NCI-H345 treated with DMSO at 0.1 percent for 48 hours (cell line): ENCODE data around the gene PHAX.
"Not testable (repeated sequence)": the region's sequence is repeated elsewhere in the genome, so short reads cannot be mapped to it uniquely, and the experiment has no call there.

Experiments
- DNase-seq: peaks from one replicate; lab custom pipeline; 2025; ENCODE audit not compliant: unreplicated experiment; lab: John Stamatoyannopoulos, UW

Gene PHAX

GRCh38 chr5:126603402-126603991 lies 2.8 kb downstream of the PHAX start:
- no peak for DNase-seq

GRCh38 chr5:126605525-126605924 lies 4.8 kb downstream of the PHAX start:
- no peak for DNase-seq

GRCh38 chr5:126610160-126610559 lies 9.4 kb downstream of the PHAX start:
- DNase-seq: no peak

GRCh38 chr5:126610616-126611015 lies 9.9 kb downstream of the PHAX start:
- DNase-seq: no peak

DNA sequence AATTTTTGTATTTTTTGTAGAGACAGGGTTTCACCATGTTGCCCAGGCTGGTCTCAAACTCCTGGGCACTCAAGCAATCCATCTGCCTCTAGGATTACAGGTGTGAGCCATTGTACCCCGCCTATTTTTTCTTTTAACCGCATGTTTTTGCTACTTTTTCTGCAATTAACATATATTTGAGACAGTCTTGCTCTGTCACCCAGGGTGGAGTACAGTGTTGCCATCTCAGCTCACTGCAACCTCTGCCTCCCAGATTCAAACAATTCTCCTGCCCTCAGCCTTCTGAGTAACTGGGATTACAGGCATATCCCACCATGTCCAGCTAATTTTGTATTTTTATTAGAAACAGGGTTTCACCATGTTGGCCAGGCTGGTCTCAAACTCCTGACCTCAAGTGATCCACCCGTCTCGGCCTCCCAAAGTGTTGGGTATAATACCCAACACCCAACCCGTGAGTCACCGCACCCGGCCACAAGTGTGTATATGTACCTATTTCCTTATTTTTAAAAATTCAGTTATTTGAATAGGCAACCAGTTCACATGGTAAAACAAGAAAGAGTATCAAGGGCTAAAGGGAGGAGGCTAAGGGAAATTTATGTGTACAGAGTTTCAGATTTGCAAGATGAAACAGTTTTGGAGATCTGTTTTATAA lies 13.3 kb downstream of the PHAX start:
- no peak for DNase-seq

- DNase-seq: no peak
Measured at GRCh38 chr5:126615286-126615685, 14.5 kb downstream of the PHAX start.

GRCh38 chr5:126617603-126618002 lies 16.9 kb downstream of the PHAX start:
- DNase-seq: not testable (repeated sequence)

- DNase-seq: no peak
Measured at GRCh38 chr5:126619781-126620180, 19.0 kb downstream of the PHAX start.

DNA sequence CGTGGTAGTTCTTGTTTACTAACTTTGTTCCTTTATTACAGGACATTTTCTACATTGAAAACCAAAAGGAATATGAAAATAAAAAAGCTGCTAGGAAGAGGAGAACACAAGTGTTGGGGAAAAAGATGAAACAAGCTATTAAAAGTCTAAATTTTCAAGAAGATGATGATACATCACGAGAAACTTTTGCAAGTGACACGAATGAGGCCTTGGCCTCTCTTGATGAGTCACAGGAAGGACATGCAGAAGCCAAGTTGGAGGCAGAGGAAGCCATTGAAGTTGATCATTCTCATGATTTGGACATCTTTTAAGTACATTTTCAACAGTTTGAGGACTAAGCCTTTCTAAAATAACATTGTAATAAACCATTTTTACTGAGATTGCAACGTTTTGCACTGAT lies 23.8 kb downstream of the PHAX start:
- no peak for DNase-seq

DNA sequence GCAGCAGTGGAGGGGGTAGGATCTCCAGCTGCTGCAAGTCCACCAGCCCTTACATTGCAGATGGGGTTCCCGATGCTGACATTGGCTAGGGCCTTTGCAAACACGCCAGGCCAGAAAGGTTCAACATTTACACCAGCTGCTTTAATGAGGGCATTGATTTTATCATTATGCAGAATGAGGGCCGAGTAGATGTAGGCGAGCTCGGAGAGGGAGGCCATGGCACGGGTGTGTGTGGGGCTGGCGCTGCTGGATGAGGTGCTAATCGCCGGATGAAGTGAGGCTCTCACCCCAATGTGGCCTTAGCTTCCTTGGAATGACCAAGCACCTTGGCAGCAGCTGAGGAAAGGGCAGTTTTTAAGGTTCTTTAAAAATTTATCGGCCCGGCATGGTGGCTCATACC lies 27.4 kb downstream of the PHAX start:
- DNase-seq: no peak

DNA sequence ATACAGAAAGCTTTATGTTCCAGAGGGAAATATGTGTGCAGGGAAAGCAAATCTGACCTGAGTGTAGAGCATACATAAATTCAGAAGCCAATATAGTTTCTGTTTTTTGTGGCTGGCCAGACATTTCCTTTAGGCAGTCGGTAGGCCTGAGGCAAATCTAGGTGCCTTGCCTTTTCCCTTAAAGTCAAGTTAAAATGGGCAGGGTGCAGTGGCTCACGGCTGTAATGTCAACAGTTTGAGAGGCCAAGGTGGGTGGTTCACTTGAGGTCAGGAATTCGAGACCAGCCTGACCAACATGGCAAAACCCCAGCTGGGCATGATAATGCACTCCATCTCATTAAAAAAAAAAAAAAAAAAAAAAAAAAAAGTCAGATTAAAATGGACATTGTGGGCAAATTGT lies 31.2 kb downstream of the PHAX start:
- DNase-seq: no peak

- no peak for DNase-seq
Measured at GRCh38 chr5:126633552-126633951, 32.8 kb downstream of the PHAX start.

DNA sequence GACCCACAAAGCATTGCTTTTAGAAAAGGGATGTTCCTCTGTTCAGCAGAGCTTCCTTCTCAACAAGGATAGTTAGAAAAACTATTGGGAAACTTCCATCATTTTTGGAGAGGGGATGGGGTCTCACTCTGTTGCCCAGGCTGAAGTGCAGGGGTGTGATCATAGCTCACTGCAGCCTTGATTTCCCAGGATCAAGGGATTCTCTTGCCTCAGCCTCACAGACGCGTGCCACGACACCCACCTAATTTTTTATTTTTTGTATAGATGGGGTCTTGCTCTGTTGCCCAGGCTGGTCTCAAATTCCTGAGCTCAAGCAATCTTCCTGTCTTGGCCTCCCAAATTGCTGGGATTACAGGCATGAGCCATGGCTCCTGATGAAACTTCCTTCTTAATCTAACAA lies 34.8 kb downstream of the PHAX start:
- no peak for DNase-seq

DNA sequence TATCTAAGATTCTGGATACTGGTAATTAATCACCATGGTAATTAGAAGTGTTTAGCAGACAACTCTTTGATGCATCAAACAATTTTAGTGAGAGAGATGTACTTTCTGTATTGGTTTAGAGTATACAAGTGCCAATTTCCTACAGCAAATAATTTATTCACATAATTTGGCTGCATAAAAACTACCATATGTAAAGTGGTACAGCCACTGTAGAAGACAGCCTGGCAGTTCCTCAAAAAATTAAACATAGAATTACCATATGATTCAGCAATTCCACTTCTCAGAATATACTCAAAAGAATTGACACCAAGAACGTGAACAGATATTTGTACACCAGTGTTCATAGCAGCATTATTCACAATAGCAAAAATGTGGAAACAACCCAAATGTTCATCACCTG lies 36.2 kb downstream of the PHAX start:
- DNase-seq: no peak

DNA sequence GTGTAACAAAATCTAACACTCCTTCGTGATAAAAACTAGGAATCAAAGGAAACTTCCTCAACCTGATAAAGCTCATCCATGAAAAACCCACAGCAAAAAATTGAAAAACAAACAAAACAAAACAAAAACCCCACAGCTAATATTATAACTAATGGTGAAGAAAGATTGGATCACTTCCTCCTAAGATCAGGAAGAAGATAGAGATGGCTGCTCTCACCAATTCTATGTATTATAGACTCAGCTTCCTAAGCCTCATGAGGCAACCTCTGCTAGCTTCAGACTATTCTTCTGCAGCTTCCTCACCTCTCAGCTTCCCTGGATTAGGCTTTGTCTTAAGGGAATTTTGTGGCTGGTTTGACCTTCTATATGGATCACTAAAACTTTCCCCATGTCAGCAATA lies 40.1 kb downstream of the PHAX start:
- DNase-seq: no peak

GRCh38 chr5:126641387-126641786 lies 40.6 kb downstream of the PHAX start:
- DNase-seq: no peak

- no peak for DNase-seq
Measured at GRCh38 chr5:126645132-126645531, 44.4 kb downstream of the PHAX start.

DNA sequence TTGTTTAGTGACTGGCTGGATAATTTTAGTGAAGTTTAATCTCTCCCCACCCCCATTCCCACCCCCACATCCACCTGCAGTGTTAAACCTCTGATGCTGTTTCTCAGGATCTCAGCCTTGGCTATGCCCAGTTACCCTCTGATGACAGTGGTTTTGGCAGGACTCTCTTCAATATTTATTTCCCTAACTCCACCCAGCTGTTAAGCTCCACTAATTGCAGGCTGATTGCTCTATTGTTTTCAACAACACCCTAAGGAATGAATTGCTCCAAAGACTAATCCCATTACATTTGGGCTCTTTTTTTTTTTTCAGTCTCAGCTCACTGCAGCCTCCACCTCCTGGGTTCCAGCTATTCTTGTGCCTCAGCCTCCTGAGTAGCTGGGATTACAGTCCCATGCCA lies 46.3 kb downstream of the PHAX start:
- no peak for DNase-seq

DNA sequence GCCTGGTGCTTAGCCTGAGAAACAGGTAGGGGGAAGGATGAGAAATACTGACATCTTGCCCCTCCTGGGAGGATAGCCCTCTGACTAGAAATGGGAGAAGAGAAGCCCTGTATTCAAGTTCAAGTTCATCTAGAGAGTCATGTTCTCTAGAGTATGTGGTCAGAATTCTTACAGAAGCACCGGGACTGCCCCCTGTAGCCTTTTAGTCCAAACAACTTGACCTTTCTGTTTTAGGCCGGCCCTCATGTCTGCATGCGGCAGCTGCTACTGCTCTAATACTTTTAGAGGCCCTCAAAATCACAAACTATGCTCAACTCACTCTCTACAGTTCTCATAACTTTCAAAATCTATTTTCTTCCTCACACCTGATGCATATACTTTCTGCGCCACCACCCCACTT lies 47.7 kb downstream of the PHAX start:
- DNase-seq: no peak

DNA sequence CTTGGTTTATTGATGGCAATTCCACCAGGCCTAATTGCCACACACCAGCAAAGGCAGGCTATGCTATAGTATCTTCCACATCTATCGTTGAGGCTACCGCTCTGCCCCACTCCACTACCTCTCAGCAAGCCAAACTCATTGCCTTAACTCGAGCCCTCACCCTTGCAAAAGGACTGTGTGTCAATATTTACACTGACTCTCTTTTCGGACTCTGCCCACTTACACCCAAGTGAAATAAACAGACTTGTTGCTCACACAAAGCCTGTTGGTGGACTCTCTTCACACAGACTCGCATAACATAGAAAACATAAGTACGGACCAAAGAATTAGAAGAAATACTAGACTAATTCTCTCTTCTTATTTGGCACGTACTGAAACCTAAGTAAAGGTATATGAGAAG lies 48.3 kb downstream of the PHAX start:
- peak; percentile 4 for DNase-seq

- not testable (repeated sequence) for DNase-seq
Measured at GRCh38 chr5:126649709-126650108, 49.0 kb downstream of the PHAX start.

GRCh38 chr5:126650463-126650862 lies 49.7 kb downstream of the PHAX start:
- no peak for DNase-seq

DNA sequence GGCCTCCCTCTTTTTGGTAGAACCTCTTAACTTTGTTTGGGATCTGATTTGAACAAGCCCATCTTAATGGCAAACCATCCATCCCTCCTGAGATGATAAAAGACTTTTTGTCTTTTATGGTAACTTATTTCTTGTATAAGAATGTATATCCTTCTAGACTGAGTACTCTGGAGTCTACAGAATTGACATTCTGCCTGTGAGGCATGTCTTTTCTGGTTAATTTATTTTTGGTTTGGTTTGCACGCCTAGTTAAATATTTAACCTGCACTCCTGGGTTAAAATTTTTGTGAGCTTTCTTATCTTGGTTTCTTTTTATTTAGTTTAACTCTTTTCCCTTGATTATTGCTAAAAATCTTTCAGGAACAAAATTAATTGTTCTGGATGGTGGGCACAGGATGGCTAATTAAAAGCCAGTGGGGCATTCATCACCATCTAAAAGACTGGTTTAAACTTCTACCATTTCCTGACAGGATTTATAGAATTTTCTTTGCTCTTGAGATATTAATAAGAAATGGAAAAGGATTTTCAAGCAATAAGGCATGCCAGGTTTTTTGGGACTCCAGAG lies 50.3 kb downstream of the PHAX start:
- no peak for DNase-seq
